Glutamatergic neuron (in vitro differentiated cells): Measurements from ENCODE around the gene MEDAG. TPM values are rescaled to one million over a fixed set of nuclear protein-coding genes. Genes with fewer than 3 reads are reported as not detected.
"Not testable (repeated sequence)": the region's sequence is repeated elsewhere in the genome, so short reads cannot be mapped to it uniquely, and the experiment has no call there.

Experiments
- DNase-seq: peaks from one replicate; pipeline ENCODE4 v3.0.0; 2022
- H3K27ac Mint-ChIP-seq: one replicate; pipeline ENCODE4 v1.8.0; 2020; ENCODE audit warnings: mild to moderate bottlenecking, mixed read lengths, inconsistent platforms; ENCODE audit not compliant: unreplicated experiment
- H3K27me3 Mint-ChIP-seq: one replicate; pipeline ENCODE4 v1.8.0; 2020; ENCODE audit warnings: mild to moderate bottlenecking, moderate library complexity, mixed read lengths, inconsistent platforms; ENCODE audit not compliant: unreplicated experiment
- H3K36me3 Mint-ChIP-seq: one replicate; pipeline ENCODE4 v1.8.0; 2020; ENCODE audit warnings: mild to moderate bottlenecking, mixed read lengths, inconsistent platforms; ENCODE audit not compliant: unreplicated experiment
- H3K4me1 Mint-ChIP-seq: one replicate; pipeline ENCODE4 v1.8.0; 2020; ENCODE audit warnings: mild to moderate bottlenecking, low read depth, mixed read lengths, inconsistent platforms; ENCODE audit not compliant: unreplicated experiment
- H3K4me3 Mint-ChIP-seq: one replicate; pipeline ENCODE4 v1.8.0; 2020; ENCODE audit warnings: mild to moderate bottlenecking, mixed read lengths, inconsistent platforms; ENCODE audit not compliant: unreplicated experiment
- H3K9me3 Mint-ChIP-seq: one replicate; pipeline ENCODE4 v1.8.0; 2020; ENCODE audit warnings: mild to moderate bottlenecking, moderate library complexity, mixed read lengths, inconsistent platforms; ENCODE audit not compliant: unreplicated experiment
- total RNA-seq: library from RNA; stranded (reverse); fragmentation: NEBNext Ultra II Directional; extraction: Animal tissue kit (Norgen Biotek cat#: 25700); gene quantifications from one replicate; pipeline ENCODE4 v1.2.1, GENCODE V29; 2021; ENCODE audit not compliant: unreplicated experiment
- TF ChIP-seq, protein P1 (sequence below): fragments of 200-600 bp; sonication (generic); IDR thresholded peaks from one replicate; pipeline ENCODE4 v1.5.0; 2021; ENCODE audit not compliant: partially characterized antibody, unreplicated experiment

MEDAG gene
- total RNA-seq, 1 donor from 2014 or later, result 0.51 TPM

DNA sequence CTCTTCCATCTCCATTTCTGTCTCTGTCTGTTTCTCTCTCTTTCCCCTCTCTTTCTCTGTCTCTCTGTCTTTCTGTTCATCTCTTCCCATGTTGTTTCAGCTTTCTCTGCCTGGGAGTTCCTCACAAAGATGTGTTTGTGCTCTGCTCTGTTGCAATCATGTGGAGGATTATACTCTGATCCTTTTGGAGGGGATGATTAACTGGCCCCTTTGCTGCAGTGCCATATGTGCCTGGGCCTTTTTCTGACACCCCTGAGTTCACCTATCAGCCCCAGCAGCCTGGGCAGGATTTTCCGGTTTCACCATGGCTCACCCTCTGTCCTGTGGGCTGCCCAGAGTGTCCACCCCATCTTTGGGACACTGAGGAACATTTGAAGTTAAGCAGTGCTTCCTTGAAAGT lies 17.3 kb downstream of the MEDAG start:
- Mint-ChIP-seq H3K27me3 (no peaks in the 10 kb centered on the region), H3K27ac (no peak overlapping the region), H3K36me3 (no peaks in the 10 kb centered on the region), H3K4me3 (no peak overlapping the region), H3K9me3 (no peaks in the 10 kb centered on the region), H3K4me1 (no peaks in the 10 kb centered on the region)
- TF ChIP-seq, protein P1, sequence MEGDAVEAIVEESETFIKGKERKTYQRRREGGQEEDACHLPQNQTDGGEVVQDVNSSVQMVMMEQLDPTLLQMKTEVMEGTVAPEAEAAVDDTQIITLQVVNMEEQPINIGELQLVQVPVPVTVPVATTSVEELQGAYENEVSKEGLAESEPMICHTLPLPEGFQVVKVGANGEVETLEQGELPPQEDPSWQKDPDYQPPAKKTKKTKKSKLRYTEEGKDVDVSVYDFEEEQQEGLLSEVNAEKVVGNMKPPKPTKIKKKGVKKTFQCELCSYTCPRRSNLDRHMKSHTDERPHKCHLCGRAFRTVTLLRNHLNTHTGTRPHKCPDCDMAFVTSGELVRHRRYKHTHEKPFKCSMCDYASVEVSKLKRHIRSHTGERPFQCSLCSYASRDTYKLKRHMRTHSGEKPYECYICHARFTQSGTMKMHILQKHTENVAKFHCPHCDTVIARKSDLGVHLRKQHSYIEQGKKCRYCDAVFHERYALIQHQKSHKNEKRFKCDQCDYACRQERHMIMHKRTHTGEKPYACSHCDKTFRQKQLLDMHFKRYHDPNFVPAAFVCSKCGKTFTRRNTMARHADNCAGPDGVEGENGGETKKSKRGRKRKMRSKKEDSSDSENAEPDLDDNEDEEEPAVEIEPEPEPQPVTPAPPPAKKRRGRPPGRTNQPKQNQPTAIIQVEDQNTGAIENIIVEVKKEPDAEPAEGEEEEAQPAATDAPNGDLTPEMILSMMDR, result no peak
- no peak for DNase-seq

DNA sequence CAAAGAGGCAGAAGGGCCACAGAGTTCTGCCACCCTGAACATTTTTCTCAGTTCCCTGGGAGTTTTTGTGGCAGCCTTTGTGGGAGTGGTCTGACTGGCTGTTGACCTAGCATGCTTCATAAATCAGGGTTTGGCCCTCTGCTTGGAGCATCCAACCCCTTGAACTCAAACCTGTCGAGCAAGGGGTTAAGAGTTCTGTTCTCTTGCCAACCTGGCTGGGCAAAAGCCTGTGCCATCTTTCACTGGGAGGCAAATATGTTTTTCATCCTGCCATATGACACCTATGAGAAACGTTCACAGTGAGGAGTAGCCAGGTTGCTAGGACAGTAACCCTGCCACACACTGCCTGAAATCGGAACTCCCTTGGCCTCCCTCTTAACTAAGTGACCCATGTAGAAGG lies 18.6 kb downstream of the MEDAG start:
- no peak for DNase-seq
- peaks cover 1% of the 10 kb centered on the region for H3K27me3 Mint-ChIP-seq
- H3K4me3 Mint-ChIP-seq, result no peak overlapping the region
- no peaks in the 10 kb centered on the region for H3K9me3 Mint-ChIP-seq
- H3K4me1 Mint-ChIP-seq, result peaks cover 6% of the 10 kb centered on the region
- no peaks in the 10 kb centered on the region for H3K36me3 Mint-ChIP-seq
- TF ChIP-seq, protein P1, result no peak
- H3K27ac Mint-ChIP-seq, result no peak overlapping the region

DNA sequence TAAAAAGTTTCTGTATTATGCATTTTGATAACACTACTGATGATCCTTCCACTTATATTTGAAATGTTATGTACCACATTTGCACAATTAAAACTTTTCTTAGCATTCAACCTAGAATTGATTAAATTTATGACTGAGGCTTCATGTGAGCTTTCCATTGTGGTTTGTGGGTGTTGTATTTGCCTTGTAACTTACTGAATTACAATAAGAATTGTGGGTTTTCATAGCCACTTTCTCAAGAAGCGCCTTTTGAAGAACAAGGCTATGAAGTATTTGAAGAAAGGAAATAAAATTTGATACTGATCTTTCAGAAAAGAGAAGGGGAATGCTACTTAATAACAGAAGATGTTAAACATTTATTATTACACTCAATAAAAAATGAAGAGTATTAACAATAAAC lies 19.4 kb downstream of the MEDAG start:
- Mint-ChIP-seq H3K4me1 (peaks cover 6% of the 10 kb centered on the region), H3K27me3 (peaks cover 1% of the 10 kb centered on the region), H3K36me3 (no peaks in the 10 kb centered on the region), H3K4me3 (no peak overlapping the region), H3K27ac (no peak overlapping the region), H3K9me3 (no peaks in the 10 kb centered on the region)
- DNase-seq, result no peak
- TF ChIP-seq, protein P1, result no peak

- no peak for DNase-seq
- no peak overlapping the region for H3K27ac Mint-ChIP-seq
- H3K4me3 Mint-ChIP-seq, result no peak overlapping the region
- no peaks in the 10 kb centered on the region for H3K36me3 Mint-ChIP-seq
- TF ChIP-seq, protein P1, result no peak
- H3K4me1 Mint-ChIP-seq, result peaks cover 9% of the 10 kb centered on the region
- H3K9me3 Mint-ChIP-seq, result no peaks in the 10 kb centered on the region
- H3K27me3 Mint-ChIP-seq, result peaks cover 1% of the 10 kb centered on the region
Measured at GRCh38 chr13:30926781-30927180, 20.7 kb downstream of the MEDAG start.

DNA sequence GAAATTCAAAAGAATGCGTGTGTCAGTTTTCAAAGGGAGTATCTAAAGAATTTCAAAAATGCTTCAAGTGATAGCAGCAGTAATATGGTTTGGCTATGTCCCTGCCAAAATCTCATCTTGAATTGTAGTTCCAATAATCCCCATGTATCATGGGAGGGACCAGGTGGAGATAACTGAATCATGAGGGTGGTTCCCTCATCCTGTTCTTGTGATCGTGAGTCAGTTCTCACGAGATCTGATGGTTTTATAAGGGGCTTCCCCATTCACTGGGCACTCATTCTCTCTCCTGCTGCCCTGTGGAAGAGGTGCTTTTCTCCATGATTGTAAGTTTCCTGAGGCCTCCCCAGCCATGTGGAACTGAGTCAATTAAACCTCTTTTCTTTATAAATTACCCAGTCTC lies 21.1 kb downstream of the MEDAG start:
- H3K27me3 Mint-ChIP-seq, DNase-seq, H3K36me3 Mint-ChIP-seq, H3K9me3 Mint-ChIP-seq, H3K4me3 Mint-ChIP-seq, H3K27ac Mint-ChIP-seq: not testable (repeated sequence)
- H3K4me1 Mint-ChIP-seq, result peaks cover 12% of the 10 kb centered on the region

GRCh38 chr13:30927595-30927994 lies 21.5 kb downstream of the MEDAG start:
- peaks cover 1% of the 10 kb centered on the region for H3K27me3 Mint-ChIP-seq
- TF ChIP-seq, protein P1, result no peak
- H3K4me3 Mint-ChIP-seq, result no peak overlapping the region
- no peaks in the 10 kb centered on the region for H3K36me3 Mint-ChIP-seq
- H3K4me1 Mint-ChIP-seq, result peaks cover 15% of the 10 kb centered on the region
- no peak overlapping the region for H3K27ac Mint-ChIP-seq
- no peaks in the 10 kb centered on the region for H3K9me3 Mint-ChIP-seq
- no peak for DNase-seq
